Hepatocyte (in vitro differentiated cells): ENCODE measurements around the gene GRIK4. TPM values are rescaled to one million over a fixed set of nuclear protein-coding genes. Genes with fewer than 3 reads are reported as not detected.

Experiments
- DNase-seq: peaks from one replicate; pipeline ENCODE4 v3.0.0-alpha.2; 2016; ENCODE audit warnings: low spot score
- H2AFZ ChIP-seq: fragments of 200-600 bp; sonication (generic); 2 replicates; pipeline ENCODE4 v1.6.0; 2016; ENCODE audit warnings: antibody characterized with exemption, mild to moderate bottlenecking
- H3K27ac ChIP-seq: fragments of 200-600 bp; sonication (generic); 2 replicates; pipeline ENCODE4 v1.5.1; 2016; ENCODE audit warnings: mild to moderate bottlenecking
- H3K27me3 ChIP-seq: fragments of 200-600 bp; sonication (generic); 2 replicates; pipeline ENCODE4 v1.6.1; 2016
- H3K36me3 ChIP-seq: fragments of 200-600 bp; sonication (generic); replicated peaks from 2 replicates; pipeline ENCODE4 v1.5.1; 2016; ENCODE audit warnings: low read depth; ENCODE audit not compliant: insufficient read depth
- H3K4me1 ChIP-seq: fragments of 200-600 bp; sonication (generic); 2 replicates; pipeline ENCODE4 v1.5.1; 2016; ENCODE audit warnings: mild to moderate bottlenecking, moderate library complexity; ENCODE audit not compliant: insufficient read depth
- H3K4me2 ChIP-seq: fragments of 200-600 bp; sonication (generic); 2 replicates; pipeline ENCODE4 v1.6.0; 2016
- H3K4me3 ChIP-seq: fragments of 200-600 bp; sonication (generic); 2 replicates; pipeline ENCODE4 v1.5.1; 2016; ENCODE audit warnings: mild to moderate bottlenecking
- H3K79me2 ChIP-seq: fragments of 200-600 bp; sonication (generic); 2 replicates; pipeline ENCODE4 v1.6.0; 2017; ENCODE audit warnings: mild to moderate bottlenecking
- H3K9me2 ChIP-seq: fragments of 200-600 bp; sonication (generic); replicated peaks from 2 replicates; pipeline ENCODE4 v1.6.0; 2017; ENCODE audit warnings: mild to moderate bottlenecking; ENCODE audit not compliant: insufficient read depth
- H3K9me3 ChIP-seq: fragments of 200-600 bp; sonication (generic); 2 replicates; pipeline ENCODE4 v1.5.1; 2016; ENCODE audit warnings: low read depth, mild to moderate bottlenecking
- H4K20me1 ChIP-seq: fragments of 200-600 bp; sonication (generic); 2 replicates; pipeline ENCODE4 v1.6.0; 2016; ENCODE audit warnings: mild to moderate bottlenecking; ENCODE audit not compliant: insufficient read depth, poor library complexity, severe bottlenecking
- CTCF ChIP-seq: fragments of 200-600 bp; sonication (generic); IDR thresholded peaks from 2 replicates; pipeline ENCODE4 v1.5.1; 2016; ENCODE audit warnings: antibody characterized with exemption, mild to moderate bottlenecking; ENCODE audit not compliant: poor library complexity
- EZH2 ChIP-seq: fragments of 200-600 bp; sonication (generic); IDR thresholded peaks from 2 replicates; pipeline ENCODE4 v1.6.1; 2016; ENCODE audit warnings: antibody characterized with exemption, mild to moderate bottlenecking, borderline replicate concordance
- EZH2phosphoT487 ChIP-seq: fragments of 200-600 bp; sonication (generic); IDR thresholded peaks from one replicate; pipeline ENCODE4 v1.6.1; 2018; ENCODE audit warnings: antibody characterized with exemption, mild to moderate bottlenecking, low read depth, moderate library complexity; ENCODE audit not compliant: unreplicated experiment, severe bottlenecking
- WGBS: methylation state at CpG from one replicate; pipeline ENCODE4 v1.1.6; 2016; ENCODE audit warnings: low lambda C conversion rate; ENCODE audit errors: missing lambda C conversion rate; 5-methylcytosine and 5-hydroxymethylcytosine counted together
- polyA plus RNA-seq: library from polyadenylated mRNA; unstranded; fragments of >200 nt; fragmentation: Nextera tagmentation; extraction: Ambion mirVana; gene quantifications from 2 replicates; pipeline ENCODE4 v1.2.1, GENCODE V29; 2016
- total RNA-seq: library from RNA; depleted of rRNA; stranded (reverse); fragments of >200 nt; gene quantifications from 2 replicates; pipeline ENCODE4 v1.2.3, GENCODE V29; 2014

GRIK4 gene
- total and polyA plus RNA-seq, 2 experiments from 2014 or later, result 1.5 to 2.3 TPM

GRCh38 chr11:120695426-120695825 is 183.9 kb downstream of the GRIK4 start:
- TF ChIP-seq EZH2 (no peak), EZH2phosphoT487 (no peak), CTCF (no peak)

GRCh38 chr11:120695939-120696338 is 184.4 kb downstream of the GRIK4 start:
- H3K27me3 ChIP-seq, result no peaks in the 10 kb centered on the region
- H3K4me2 ChIP-seq, result no peak overlapping the region
- H4K20me1 ChIP-seq, result no peaks in the 10 kb centered on the region
- H3K36me3 ChIP-seq, result no peaks in the 10 kb centered on the region
- TF ChIP-seq CTCF (no peak), EZH2 (no peak), EZH2phosphoT487 (no peak)
- no peak for DNase-seq
- H3K79me2 ChIP-seq, result no peaks in the 10 kb centered on the region
- WGBS, result 88% methylated on average over 5 of the region's 5 CpGs
- H3K9me3 ChIP-seq, result no peaks in the 10 kb centered on the region
- no peak overlapping the region for H2AFZ ChIP-seq
- H3K27ac ChIP-seq, result no peak overlapping the region
- H3K4me3 ChIP-seq, result no peak overlapping the region
- H3K4me1 ChIP-seq, result no peaks in the 10 kb centered on the region
- no peaks in the 10 kb centered on the region for H3K9me2 ChIP-seq

More at GRCh38 chr11:120695426-120695825, 183.9 kb downstream of the GRIK4 start:
- Histone ChIP-seq H3K36me3 (no peaks in the 10 kb centered on the region), H3K27ac (no peak overlapping the region), H3K9me2 (no peaks in the 10 kb centered on the region), H3K4me1 (no peaks in the 10 kb centered on the region), H4K20me1 (no peaks in the 10 kb centered on the region), H3K9me3 (no peaks in the 10 kb centered on the region), H3K4me2 (no peak overlapping the region), H3K79me2 (no peaks in the 10 kb centered on the region), H3K27me3 (no peaks in the 10 kb centered on the region), H2AFZ (no peak overlapping the region), H3K4me3 (no peak overlapping the region)
- 91% methylated on average over 8 of the region's 8 CpGs for WGBS
- DNase-seq, result no peak

DNA sequence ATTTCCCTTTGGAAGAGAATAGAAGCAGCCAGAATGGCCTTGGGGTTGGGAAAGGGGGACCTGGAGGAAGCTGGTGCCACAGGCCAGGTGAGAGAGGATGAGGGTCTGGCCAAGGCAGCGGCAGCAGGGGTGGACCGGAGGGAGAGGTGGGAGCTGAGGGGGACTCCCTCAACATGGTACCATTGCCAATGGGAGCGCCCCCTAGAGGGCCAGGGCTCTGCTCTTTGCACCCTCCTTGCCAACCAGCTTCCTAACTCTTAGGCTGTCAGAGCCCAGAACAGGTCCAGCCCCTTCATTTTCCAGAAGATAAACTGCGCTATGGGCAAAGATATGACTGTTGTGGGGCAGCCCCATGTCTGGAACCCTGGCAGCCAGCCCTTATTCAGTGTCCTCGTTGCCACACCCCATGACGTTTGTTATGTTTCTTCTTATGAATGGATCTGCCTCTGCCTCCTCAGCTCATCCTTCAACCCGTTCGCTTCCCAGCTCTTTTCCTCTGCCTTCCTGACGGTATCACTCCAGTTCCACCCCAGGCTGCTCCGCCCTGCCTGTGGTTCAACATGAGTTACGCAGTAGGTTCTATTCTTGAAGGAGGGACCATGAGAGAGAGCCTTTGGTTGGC is 185.2 kb downstream of the GRIK4 start:
- Histone ChIP-seq H3K9me3 (no peaks in the 10 kb centered on the region), H3K4me1 (no peaks in the 10 kb centered on the region), H3K36me3 (no peaks in the 10 kb centered on the region), H3K4me2 (no peak overlapping the region), H2AFZ (no peak overlapping the region), H3K4me3 (no peak overlapping the region), H3K79me2 (no peaks in the 10 kb centered on the region), H3K27ac (no peak overlapping the region), H4K20me1 (no peaks in the 10 kb centered on the region), H3K27me3 (no peaks in the 10 kb centered on the region), H3K9me2 (no peaks in the 10 kb centered on the region)
- no peak for DNase-seq
- 82% methylated on average over 11 of the region's 11 CpGs for WGBS
- TF ChIP-seq EZH2 (no peak), CTCF (no peak), EZH2phosphoT487 (no peak)
